HUES64 (cell line): Measurements from ENCODE around the gene SUPT3H.

Experiments used
- H3K27ac ChIP-seq: 2 replicates; pipeline ENCODE4 v1.7.0; 2013; ENCODE audit warnings: low read depth, low read length, inconsistent platforms
- H3K27me3 ChIP-seq: 2 replicates; pipeline ENCODE4 v1.6.1; 2013; ENCODE audit warnings: mild to moderate bottlenecking, low read length; ENCODE audit not compliant: insufficient read depth
- H3K36me3 ChIP-seq: 2 replicates; pipeline ENCODE4 v1.6.1; 2013; ENCODE audit warnings: mild to moderate bottlenecking, low read length; ENCODE audit not compliant: insufficient read depth
- H3K4me1 ChIP-seq: 2 replicates; pipeline ENCODE4 v1.6.1; 2013; ENCODE audit warnings: mild to moderate bottlenecking, low read length, moderate library complexity; ENCODE audit not compliant: insufficient read depth
- H3K4me3 ChIP-seq: 2 replicates; pipeline ENCODE4 v1.5.1; 2013; ENCODE audit warnings: mild to moderate bottlenecking, low read length, moderate library complexity
- H3K9ac ChIP-seq: 2 replicates; pipeline ENCODE4 v1.6.1; 2013; ENCODE audit warnings: mild to moderate bottlenecking, low read depth, low read length
- H3K9me3 ChIP-seq: 2 replicates; pipeline ENCODE4 v1.6.1; 2013; ENCODE audit warnings: low read depth, low read length; ENCODE audit not compliant: insufficient read depth
- WGBS: fragments of 150-250, 120-280 bp; methylation state at CpG from one replicate; pipeline ENCODE4 v1.1.7; 2013; ENCODE audit warnings: missing lambda C conversion rate; 5-methylcytosine and 5-hydroxymethylcytosine counted together

SUPT3H gene

GRCh38 chr6:44829836-44830235, 547.9 kb downstream of the SUPT3H start:
- Histone ChIP-seq H3K9me3 (no peaks in the 10 kb centered on the region), H3K27me3 (no peaks in the 10 kb centered on the region), H3K36me3 (no peaks in the 10 kb centered on the region), H3K9ac (no peak overlapping the region), H3K4me1 (peaks cover 39% of the 10 kb centered on the region), H3K27ac (no peak overlapping the region), H3K4me3 (no peak overlapping the region)
- WGBS = 85% methylated on average over 1 of the region's 2 CpGs

GRCh38 chr6:44828780-44829179, 549.0 kb downstream of the SUPT3H start:
- no CpG with 5 or more reads among the region's 2 CpGs for WGBS
- Histone ChIP-seq H3K9me3 (no peaks in the 10 kb centered on the region), H3K27me3 (no peaks in the 10 kb centered on the region), H3K36me3 (no peaks in the 10 kb centered on the region), H3K4me1 (peaks cover 45% of the 10 kb centered on the region), H3K4me3 (no peak overlapping the region), H3K9ac (no peak overlapping the region), H3K27ac (no peak overlapping the region)

DNA sequence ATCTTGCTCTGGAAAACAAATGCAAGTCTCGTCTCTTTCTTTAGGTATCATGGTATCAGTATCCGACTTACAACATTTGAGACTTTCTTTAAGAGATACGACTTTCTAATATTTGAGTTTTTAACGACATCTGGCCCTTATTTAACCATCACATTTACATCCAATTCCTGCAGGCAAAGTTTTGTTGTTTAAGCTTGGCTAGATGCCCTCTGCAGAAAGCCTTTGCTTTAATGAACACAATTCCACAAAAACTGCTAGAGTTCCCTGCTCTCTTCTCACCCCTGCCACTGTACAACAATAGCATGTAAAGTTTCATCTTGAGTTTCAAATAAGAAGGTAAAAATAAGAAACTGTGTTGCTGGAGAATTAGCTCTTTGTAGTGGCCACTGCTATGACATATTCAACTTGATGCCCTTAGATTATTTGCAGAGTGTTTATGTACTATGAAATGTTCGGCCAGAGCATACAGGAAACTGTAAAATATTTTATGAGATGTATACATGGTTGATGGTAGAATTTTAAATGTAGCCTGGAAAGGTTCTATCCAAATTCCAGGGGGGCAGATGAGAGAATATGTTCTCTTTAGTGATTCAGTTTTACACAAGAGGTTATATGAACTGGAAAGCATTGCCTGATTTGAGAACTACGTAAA, 551.6 kb downstream of the SUPT3H start:
- H3K27me3 ChIP-seq = no peaks in the 10 kb centered on the region
- H3K27ac ChIP-seq = no peak overlapping the region
- H3K4me3 ChIP-seq = no peak overlapping the region
- H3K36me3 ChIP-seq = no peaks in the 10 kb centered on the region
- H3K4me1 ChIP-seq = peaks cover 25% of the 10 kb centered on the region
- no peak overlapping the region for H3K9ac ChIP-seq
- H3K9me3 ChIP-seq = no peaks in the 10 kb centered on the region
- WGBS = 92% methylated on average over 5 of the region's 6 CpGs

DNA sequence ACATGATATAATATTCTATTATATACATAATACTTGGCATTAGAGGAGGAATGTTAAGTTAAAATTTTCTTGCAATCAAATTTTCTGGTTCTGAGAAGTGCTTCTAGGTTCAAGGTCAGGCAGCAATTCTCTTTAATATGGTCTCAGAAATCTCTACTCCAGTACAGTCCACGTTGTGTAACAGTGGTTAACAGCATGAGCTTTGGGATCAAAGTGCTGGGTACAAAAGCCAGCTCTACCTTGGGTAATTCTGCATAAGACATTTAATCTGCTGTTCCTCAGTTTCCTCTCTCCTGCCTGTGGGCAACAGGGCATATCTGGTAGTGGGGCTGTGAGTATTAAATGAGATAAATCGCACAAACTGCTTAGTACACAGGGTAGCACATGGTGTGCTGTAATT, 552.5 kb downstream of the SUPT3H start:
- peaks cover 21% of the 10 kb centered on the region for H3K4me1 ChIP-seq
- H3K27ac ChIP-seq = no peak overlapping the region
- H3K36me3 ChIP-seq = no peaks in the 10 kb centered on the region
- WGBS = 77% methylated on average over 2 of the region's 2 CpGs
- H3K9ac ChIP-seq = no peak overlapping the region
- H3K4me3 ChIP-seq = no peak overlapping the region
- H3K27me3 ChIP-seq = no peaks in the 10 kb centered on the region
- H3K9me3 ChIP-seq = no peaks in the 10 kb centered on the region

DNA sequence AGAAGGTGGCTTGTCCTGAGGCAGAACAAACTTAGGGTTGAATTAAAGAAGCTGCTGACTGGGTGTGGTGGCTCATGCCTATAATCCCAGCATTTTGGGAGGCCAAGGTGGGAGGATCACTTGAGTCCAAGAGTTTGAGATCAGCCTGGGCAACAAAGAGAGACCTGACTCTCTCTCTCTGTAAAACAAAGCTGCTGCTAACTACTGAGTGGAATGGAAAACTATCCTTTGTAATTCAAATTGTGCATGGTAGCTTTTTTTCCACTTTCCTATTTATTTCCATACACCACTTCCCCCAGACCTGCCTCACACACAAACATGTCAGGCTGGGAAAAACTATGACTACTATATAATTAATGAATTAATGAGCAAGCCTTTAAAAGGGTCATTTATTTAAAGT, 553.2 kb downstream of the SUPT3H start:
- Histone ChIP-seq H3K27ac (no peak overlapping the region), H3K4me1 (peaks cover 15% of the 10 kb centered on the region), H3K4me3 (no peak overlapping the region), H3K9ac (no peak overlapping the region), H3K9me3 (no peaks in the 10 kb centered on the region), H3K36me3 (no peaks in the 10 kb centered on the region), H3K27me3 (no peaks in the 10 kb centered on the region)

- WGBS = over 99% methylated on average over 3 of the region's 3 CpGs
- H3K27ac ChIP-seq = no peak overlapping the region
- H3K9me3 ChIP-seq = peaks cover 5% of the 10 kb centered on the region; the same call in 1 of the 2 replicates
- H3K36me3 ChIP-seq = no peaks in the 10 kb centered on the region
- no peaks in the 10 kb centered on the region for H3K27me3 ChIP-seq
- H3K4me3 ChIP-seq = no peak overlapping the region
- peaks cover 7% of the 10 kb centered on the region for H3K4me1 ChIP-seq
- H3K9ac ChIP-seq = no peak overlapping the region
Measured at GRCh38 chr6:44820759-44821158, 557.0 kb downstream of the SUPT3H start.

- H3K4me1 ChIP-seq = peaks cover 7% of the 10 kb centered on the region
- no peak overlapping the region for H3K9ac ChIP-seq
- H3K4me3 ChIP-seq = no peak overlapping the region
- no peak overlapping the region for H3K27ac ChIP-seq
- H3K9me3 ChIP-seq = peaks cover 5% of the 10 kb centered on the region; the same call in 1 of the 2 replicates
- H3K27me3 ChIP-seq = no peaks in the 10 kb centered on the region
- no peaks in the 10 kb centered on the region for H3K36me3 ChIP-seq
- WGBS = 98% methylated on average over 2 of the region's 2 CpGs
Measured at GRCh38 chr6:44820321-44820720, 557.4 kb downstream of the SUPT3H start.

DNA sequence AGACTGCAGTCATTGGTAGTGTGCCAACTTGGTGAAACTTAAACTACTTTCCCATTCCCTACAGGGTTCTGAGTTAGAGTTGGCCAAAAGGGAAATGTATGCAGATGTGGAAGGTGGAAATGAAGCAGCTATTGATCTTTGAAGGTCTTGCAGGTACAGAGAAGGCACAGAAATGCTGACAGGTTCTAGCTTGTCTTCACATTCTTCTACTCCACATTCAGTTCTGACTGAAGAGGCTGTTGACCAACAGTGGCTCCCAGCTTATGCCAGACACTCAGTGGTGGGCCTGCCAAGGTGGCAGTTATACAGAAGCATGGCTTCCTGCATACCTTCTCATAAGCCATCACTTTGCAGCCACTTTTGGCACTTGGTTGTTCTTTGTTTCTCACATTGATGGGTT, 566.3 kb downstream of the SUPT3H start:
- Histone ChIP-seq H3K27me3 (no peaks in the 10 kb centered on the region), H3K4me3 (no peak overlapping the region), H3K9ac (no peak overlapping the region), H3K4me1 (peaks cover 9% of the 10 kb centered on the region; the same call in 1 of the 2 replicates), H3K36me3 (no peaks in the 10 kb centered on the region), H3K27ac (no peak overlapping the region), H3K9me3 (no peaks in the 10 kb centered on the region)

DNA sequence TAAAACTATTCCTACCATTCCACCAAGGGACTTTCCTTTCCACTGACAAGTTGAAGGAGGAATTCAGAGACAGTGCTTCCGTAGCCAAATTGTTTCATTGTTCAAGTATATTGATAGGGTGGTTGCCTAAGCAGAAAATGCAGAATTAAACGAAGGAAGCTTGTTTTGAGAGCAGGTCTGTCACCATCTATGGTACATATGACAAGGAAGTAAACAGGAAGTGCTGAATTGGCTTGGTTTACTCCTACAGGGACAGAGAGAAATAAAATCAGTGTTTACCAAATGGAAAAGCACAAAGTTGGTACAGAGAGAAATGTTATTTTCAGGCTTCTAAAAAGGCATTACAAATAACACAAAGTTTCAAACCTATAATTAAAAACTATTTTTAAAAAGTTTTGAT, 568.5 kb downstream of the SUPT3H start:
- Histone ChIP-seq H3K4me1 (peaks cover 9% of the 10 kb centered on the region; the same call in 1 of the 2 replicates), H3K27ac (no peak overlapping the region), H3K27me3 (no peaks in the 10 kb centered on the region), H3K4me3 (no peak overlapping the region), H3K9me3 (no peaks in the 10 kb centered on the region), H3K9ac (no peak overlapping the region), H3K36me3 (no peaks in the 10 kb centered on the region)
- 77% methylated on average over 2 of the region's 2 CpGs for WGBS

- H3K9ac ChIP-seq = no peak overlapping the region
- WGBS = 93% methylated on average over 5 of the region's 5 CpGs
- no peak overlapping the region for H3K27ac ChIP-seq
- no peaks in the 10 kb centered on the region for H3K27me3 ChIP-seq
- no peak overlapping the region for H3K4me3 ChIP-seq
- no peaks in the 10 kb centered on the region for H3K36me3 ChIP-seq
- H3K4me1 ChIP-seq = peaks cover 9% of the 10 kb centered on the region; the same call in 1 of the 2 replicates
- no peaks in the 10 kb centered on the region for H3K9me3 ChIP-seq
Measured at GRCh38 chr6:44808148-44808547, 569.6 kb downstream of the SUPT3H start.

DNA sequence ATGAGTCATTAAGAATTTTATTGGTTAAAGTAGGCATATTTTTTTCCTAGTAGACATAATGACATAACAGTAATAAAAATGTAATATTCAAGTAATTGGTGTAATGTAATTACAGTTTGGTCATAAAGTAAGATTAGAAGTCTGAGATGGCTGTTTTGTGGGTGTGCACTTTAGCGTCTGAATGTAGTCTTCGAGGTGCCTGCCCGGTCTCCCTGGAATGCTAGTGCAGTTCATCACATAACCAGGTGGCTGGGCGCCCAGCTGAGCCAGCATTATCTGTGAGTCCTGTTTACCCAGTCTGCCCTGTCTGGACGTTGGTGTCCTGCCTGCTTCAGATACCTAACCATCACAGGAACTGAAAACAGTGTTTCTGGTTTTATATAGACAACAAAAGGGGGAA, 571.1 kb downstream of the SUPT3H start:
- H3K36me3 ChIP-seq = no peaks in the 10 kb centered on the region
- peaks cover 9% of the 10 kb centered on the region; the same call in 1 of the 2 replicates for H3K4me1 ChIP-seq
- no peaks in the 10 kb centered on the region for H3K27me3 ChIP-seq
- H3K4me3 ChIP-seq = no peak overlapping the region
- H3K9me3 ChIP-seq = no peaks in the 10 kb centered on the region
- H3K27ac ChIP-seq = no peak overlapping the region
- H3K9ac ChIP-seq = no peak overlapping the region
- WGBS = 89% methylated on average over 5 of the region's 5 CpGs
